ENCODE results near the gene SNX3.

Gene SNX3

GRCh38 chr6:108169464-108170331, 91.1 kb downstream of the SNX3 start:
- no peaks in the 10 kb centered on the region for H3K36me3 ChIP-seq (ENCODE audit: control insufficient read depth in 1 of 2, insufficient read depth in 2 of 2, low read length in 2 of 2)
- H3K27ac ChIP-seq (ENCODE audit: low read depth, low read length), result no peak overlapping the region
- WGBS (ENCODE audit: extremely low coverage, insufficient coverage, insufficient read length), result no CpG with 5 or more reads among the region's 55 CpGs

GRCh38 chr6:108168501-108169463, 92.1 kb downstream of the SNX3 start:
- H4K12ac ChIP-seq (ENCODE audit: low read depth, low read length), result no peak overlapping the region
- H3K23ac ChIP-seq (ENCODE audit: low read length), result no peak overlapping the region
- no CpG with 5 or more reads among the region's 63 CpGs for WGBS (ENCODE audit: extremely low coverage, insufficient coverage, insufficient read length)
- H2BK5ac ChIP-seq (ENCODE audit: low read depth, low read length, poor library complexity), result no peak overlapping the region
- H3K14ac ChIP-seq (ENCODE audit: low read length), result no peak overlapping the region
- no peak overlapping the region for H4K8ac ChIP-seq (ENCODE audit: low read depth, low read length)
- no peaks in the 10 kb centered on the region for H3K79me1 ChIP-seq (ENCODE audit: low read length)
- peak; percentile 24 to 51 for DNase-seq
- H3K79me2 ChIP-seq (ENCODE audit: control insufficient read depth, insufficient read depth, low read length, poor library complexity), result no peaks in the 10 kb centered on the region
- no peak overlapping the region for H3K9ac ChIP-seq (ENCODE audit: low read length)
- peak overlapping the region; percentile 53 for H3K4me2 ChIP-seq (ENCODE audit: low read length)
- H2AFZ ChIP-seq (ENCODE audit: insufficient read depth, low read length, poor library complexity), result peak overlapping the region; percentile 35
- H2BK12ac ChIP-seq (ENCODE audit: low read length), result no peak overlapping the region
- H3K27ac ChIP-seq (ENCODE audit: low read depth, low read length), result no peak overlapping the region
- H3K27me3 ChIP-seq (ENCODE audit: insufficient read depth, low read length), result peaks cover 90% of the 10 kb centered on the region
- peaks cover 1% of the 10 kb centered on the region for H3K9me3 ChIP-seq (ENCODE audit: insufficient read depth, low read depth, low read length)
- H3K4me1 ChIP-seq (ENCODE audit: control insufficient read depth in 1 of 2, insufficient read depth in 2 of 2, low read length in 2 of 2), result peaks cover 33 to 37% of the 10 kb centered on the region in 2 experiments
- H3K18ac ChIP-seq (ENCODE audit: low read length), result no peak overlapping the region
- no peak overlapping the region for H2AK5ac ChIP-seq (ENCODE audit: low read length)
- H4K91ac ChIP-seq (ENCODE audit: low read depth, low read length), result no peak overlapping the region
- H3K4ac ChIP-seq (ENCODE audit: low read depth, low read length), result no peak overlapping the region
- no peaks in the 10 kb centered on the region for H3K36me3 ChIP-seq (ENCODE audit: control insufficient read depth in 1 of 2, insufficient read depth in 2 of 2, low read length in 2 of 2)
- no peak overlapping the region for H2BK120ac ChIP-seq (ENCODE audit: insufficient read depth, low read length, poor library complexity)
- no peak overlapping the region for H3K4me3 ChIP-seq (ENCODE audit: low read depth, low read length)

More at GRCh38 chr6:108169464-108170331, 91.1 kb downstream of the SNX3 start:
- Histone ChIP-seq H2BK5ac (ENCODE audit: low read depth, low read length, poor library complexity) (no peak overlapping the region), H3K9ac (ENCODE audit: low read length) (no peak overlapping the region), H3K23ac (ENCODE audit: low read length) (no peak overlapping the region), H3K4ac (ENCODE audit: low read depth, low read length) (no peak overlapping the region), H4K91ac (ENCODE audit: low read depth, low read length) (no peak overlapping the region), H4K12ac (ENCODE audit: low read depth, low read length) (no peak overlapping the region), H3K4me2 (ENCODE audit: low read length) (no peak overlapping the region), H4K8ac (ENCODE audit: low read depth, low read length) (no peak overlapping the region), H2AFZ (ENCODE audit: insufficient read depth, low read length, poor library complexity) (no peak overlapping the region), H3K79me2 (ENCODE audit: control insufficient read depth, insufficient read depth, low read length, poor library complexity) (no peaks in the 10 kb centered on the region), H2AK5ac (ENCODE audit: low read length) (no peak overlapping the region), H3K14ac (ENCODE audit: low read length) (no peak overlapping the region), H3K4me3 (ENCODE audit: low read depth, low read length) (no peak overlapping the region), H3K4me1 (ENCODE audit: control insufficient read depth in 1 of 2, insufficient read depth in 2 of 2, low read length in 2 of 2) (peaks cover 31 to 35% of the 10 kb centered on the region in 2 experiments), H3K18ac (ENCODE audit: low read length) (no peak overlapping the region), H3K79me1 (ENCODE audit: low read length) (no peaks in the 10 kb centered on the region), H3K27me3 (ENCODE audit: insufficient read depth, low read length) (peaks cover 90% of the 10 kb centered on the region), H3K9me3 (ENCODE audit: insufficient read depth, low read depth, low read length) (peaks cover 1% of the 10 kb centered on the region), H2BK120ac (ENCODE audit: insufficient read depth, low read length, poor library complexity) (no peak overlapping the region), H2BK12ac (ENCODE audit: low read length) (no peak overlapping the region)
- no peak for DNase-seq

GRCh38 chr6:108168090-108168463, 92.8 kb downstream of the SNX3 start:
- H3K79me2 ChIP-seq (ENCODE audit: control insufficient read depth, insufficient read depth, low read length, poor library complexity), result no peaks in the 10 kb centered on the region

GRCh38 chr6:108167449-108168089, 93.3 kb downstream of the SNX3 start:
- Histone ChIP-seq H3K27ac (ENCODE audit: low read depth, low read length) (no peak overlapping the region), H3K9ac (ENCODE audit: low read length) (no peak overlapping the region), H2BK120ac (ENCODE audit: insufficient read depth, low read length, poor library complexity) (no peak overlapping the region), H3K4ac (ENCODE audit: low read depth, low read length) (no peak overlapping the region), H3K14ac (ENCODE audit: low read length) (no peak overlapping the region), H3K9me3 (ENCODE audit: insufficient read depth, low read depth, low read length) (peaks cover 1% of the 10 kb centered on the region), H2AFZ (ENCODE audit: insufficient read depth, low read length, poor library complexity) (no peak overlapping the region), H3K36me3 (ENCODE audit: control insufficient read depth in 1 of 2, insufficient read depth in 2 of 2, low read length in 2 of 2) (no peaks in the 10 kb centered on the region), H3K4me3 (ENCODE audit: low read depth, low read length) (peak overlapping the region; percentile 38), H3K79me1 (ENCODE audit: low read length) (no peaks in the 10 kb centered on the region), H3K23ac (ENCODE audit: low read length) (no peak overlapping the region), H4K8ac (ENCODE audit: low read depth, low read length) (no peak overlapping the region), H3K4me1 (ENCODE audit: control insufficient read depth in 1 of 2, insufficient read depth in 2 of 2, low read length in 2 of 2) (peaks cover 33 to 37% of the 10 kb centered on the region in 2 experiments), H2BK12ac (ENCODE audit: low read length) (no peak overlapping the region), H3K18ac (ENCODE audit: low read length) (no peak overlapping the region), H3K79me2 (ENCODE audit: control insufficient read depth, insufficient read depth, low read length, poor library complexity) (no peaks in the 10 kb centered on the region), H4K12ac (ENCODE audit: low read depth, low read length) (no peak overlapping the region), H3K4me2 (ENCODE audit: low read length) (peak overlapping the region; percentile 53), H2BK5ac (ENCODE audit: low read depth, low read length, poor library complexity) (no peak overlapping the region), H4K91ac (ENCODE audit: low read depth, low read length) (no peak overlapping the region), H2AK5ac (ENCODE audit: low read length) (no peak overlapping the region), H3K27me3 (ENCODE audit: insufficient read depth, low read length) (peaks cover 99% of the 10 kb centered on the region)
- no CpG with 5 or more reads among the region's 35 CpGs for WGBS (ENCODE audit: extremely low coverage, insufficient coverage, insufficient read length)
- peak in 1 of 2 donors; percentile 27 for DNase-seq

More at GRCh38 chr6:108168090-108168463, 92.8 kb downstream of the SNX3 start:
- Histone ChIP-seq H3K4ac (ENCODE audit: low read depth, low read length) (no peak overlapping the region), H3K27ac (ENCODE audit: low read depth, low read length) (no peak overlapping the region), H2AK5ac (ENCODE audit: low read length) (no peak overlapping the region), H3K18ac (ENCODE audit: low read length) (no peak overlapping the region), H4K8ac (ENCODE audit: low read depth, low read length) (no peak overlapping the region), H3K79me1 (ENCODE audit: low read length) (no peaks in the 10 kb centered on the region), H2AFZ (ENCODE audit: insufficient read depth, low read length, poor library complexity) (peak overlapping the region; percentile 35), H3K4me3 (ENCODE audit: low read depth, low read length) (peak overlapping the region; percentile 4), H3K14ac (ENCODE audit: low read length) (no peak overlapping the region), H3K36me3 (ENCODE audit: control insufficient read depth in 1 of 2, insufficient read depth in 2 of 2, low read length in 2 of 2) (no peaks in the 10 kb centered on the region), H2BK5ac (ENCODE audit: low read depth, low read length, poor library complexity) (no peak overlapping the region), H2BK120ac (ENCODE audit: insufficient read depth, low read length, poor library complexity) (no peak overlapping the region), H3K4me1 (ENCODE audit: control insufficient read depth in 1 of 2, insufficient read depth in 2 of 2, low read length in 2 of 2) (peaks cover 33 to 37% of the 10 kb centered on the region in 2 experiments), H3K4me2 (ENCODE audit: low read length) (peak overlapping the region; percentile 53), H3K27me3 (ENCODE audit: insufficient read depth, low read length) (peaks cover 97% of the 10 kb centered on the region), H3K23ac (ENCODE audit: low read length) (no peak overlapping the region), H3K9me3 (ENCODE audit: insufficient read depth, low read depth, low read length) (peaks cover 1% of the 10 kb centered on the region), H4K91ac (ENCODE audit: low read depth, low read length) (no peak overlapping the region), H3K9ac (ENCODE audit: low read length) (no peak overlapping the region), H4K12ac (ENCODE audit: low read depth, low read length) (no peak overlapping the region), H2BK12ac (ENCODE audit: low read length) (no peak overlapping the region)
- DNase-seq, result no peak
- no CpG with 5 or more reads among the region's 23 CpGs for WGBS (ENCODE audit: extremely low coverage, insufficient coverage, insufficient read length)
